ENCODE measurements around the gene LRRC8C.

- TF ChIP-seq CTCF (IDR thresholded peaks at IDR 0.05), result no peak
- TF ChIP-seq POLR2A (IDR thresholded peaks at IDR 0.05), result no peak
Measured at GRCh38 chr1:89723144-89723543, 90.2 kb downstream of the LRRC8C start.
